WTC11 (cell line): ENCODE measurements around the gene ATP9B. TPM values are rescaled to one million over a fixed set of nuclear protein-coding genes. Genes with fewer than 3 reads are reported as not detected.

Experiments
- ATAC-seq: fragments of 200-7000 bp; cut with Tn5 transposase; 2 replicates; pipeline ENCODE4 v1.10.0; 2021; ENCODE audit warnings: mild to moderate bottlenecking, moderate library complexity
- CTCF ChIA-PET: fragments of 300-600 bp; sonication (Branson Sonifier 250); formaldehyde crosslinking; loops from one replicate; lab custom pipeline; 2021; ENCODE audit warnings: antibody characterized with exemption; lab: Charles Lee
- POLR2A ChIA-PET: fragments of 350-600 bp; sonication (Branson Sonifier 250); formaldehyde crosslinking; loops from one replicate; lab custom pipeline; 2021; ENCODE audit warnings: antibody characterized with exemption; lab: Charles Lee
- DNase-seq: peaks from one replicate; pipeline ENCODE4 v3.0.0; 2021; ENCODE audit warnings: low spot score
- H3K27ac Mint-ChIP-seq: 2 replicates; pipeline ENCODE4 v1.8.0; 2021; ENCODE audit warnings: mixed read lengths
- H3K27me3 Mint-ChIP-seq: 2 replicates; pipeline ENCODE4 v1.8.0; 2021; ENCODE audit warnings: low read depth, mild to moderate bottlenecking, moderate library complexity, mixed read lengths
- H3K36me3 Mint-ChIP-seq: 2 replicates; pipeline ENCODE4 v1.8.0; 2021; ENCODE audit warnings: mixed read lengths
- H3K4me1 Mint-ChIP-seq: 2 replicates; pipeline ENCODE4 v1.8.0; 2022; ENCODE audit warnings: mixed read lengths
- H3K4me3 Mint-ChIP-seq: 2 replicates; pipeline ENCODE4 v1.8.0; 2021; ENCODE audit warnings: mild to moderate bottlenecking, moderate library complexity, mixed read lengths
- H3K9me3 Mint-ChIP-seq: 2 replicates; pipeline ENCODE4 v1.8.0; 2021; ENCODE audit warnings: mixed read lengths
- ATF1 ChIP-seq: sonication (generic); formaldehyde crosslinking; IDR thresholded peaks from 2 replicates; pipeline ENCODE4 v1.8.1; 2023; ENCODE audit warnings: mild to moderate bottlenecking, moderate library complexity, missing genetic modification reagents
- ATF2 ChIP-seq: sonication (generic); formaldehyde crosslinking; IDR thresholded peaks from 2 replicates; pipeline ENCODE4 v1.8.1; 2022; ENCODE audit warnings: low read depth, missing genetic modification reagents, borderline replicate concordance
- ELF4 ChIP-seq: sonication (generic); formaldehyde crosslinking; IDR thresholded peaks from 2 replicates; pipeline ENCODE4 v1.8.1; 2022; ENCODE audit warnings: low read depth, mild to moderate bottlenecking, moderate library complexity, missing genetic modification reagents
- NFE2L1 ChIP-seq: sonication (generic); formaldehyde crosslinking; IDR thresholded peaks from 2 replicates; pipeline ENCODE4 v1.8.1; 2023; ENCODE audit warnings: missing genetic modification reagents
- NR2C2 ChIP-seq: sonication (generic); formaldehyde crosslinking; IDR thresholded peaks from 2 replicates; pipeline ENCODE4 v1.8.0; 2022; ENCODE audit warnings: mild to moderate bottlenecking, missing genetic modification reagents
- SMAD4 ChIP-seq: sonication (generic); formaldehyde crosslinking; IDR thresholded peaks from 2 replicates; pipeline ENCODE4 v1.8.0; 2022; ENCODE audit warnings: mild to moderate bottlenecking, missing genetic modification reagents
- SP1 ChIP-seq: sonication (generic); formaldehyde crosslinking; conservative IDR thresholded peaks from 2 replicates; pipeline ENCODE4 v1.8.1; 2022; ENCODE audit warnings: missing genetic modification reagents
- STAT6 ChIP-seq: sonication (generic); formaldehyde crosslinking; conservative IDR thresholded peaks from 2 replicates; pipeline ENCODE4 v1.8.1; 2023; ENCODE audit warnings: mild to moderate bottlenecking, low read depth, missing genetic modification reagents, moderate library complexity
- TCF7 ChIP-seq: sonication (generic); formaldehyde crosslinking; IDR thresholded peaks from 2 replicates; pipeline ENCODE4 v1.8.0; 2022; ENCODE audit warnings: mild to moderate bottlenecking, low read depth, missing genetic modification reagents, moderate library complexity
- ZNF232 ChIP-seq: sonication (generic); formaldehyde crosslinking; IDR thresholded peaks from 2 replicates; pipeline ENCODE4 v1.8.0; 2022; ENCODE audit warnings: mild to moderate bottlenecking, missing genetic modification reagents
- ZNF416 ChIP-seq: fragments of 250-450 bp; sonication (Bioruptor Pico); IDR thresholded peaks from 2 replicates; pipeline ENCODE4 v1.9.0; 2021; ENCODE audit warnings: mild to moderate bottlenecking, inconsistent platforms
- total RNA-seq: library from RNA; stranded (reverse); gene quantifications from 3 replicates; pipeline ENCODE4 v1.2.3, GENCODE V29; 2021
- TF ChIP-seq, protein P1 (sequence below): sonication (generic); formaldehyde crosslinking; IDR thresholded peaks from 2 replicates; pipeline ENCODE4 v1.8.1; 2023; ENCODE audit warnings: mild to moderate bottlenecking, missing genetic modification reagents
- TF ChIP-seq, protein P2 (sequence below): fragments of 200-600 bp; IDR thresholded peaks from 2 replicates; pipeline ENCODE4 v1.8.0; 2022; ENCODE audit warnings: antibody characterized with exemption

ATP9B gene
- total RNA-seq, 1 experiment from 2014 or later: 19.0 TPM

- TF ChIP-seq, protein P1, sequence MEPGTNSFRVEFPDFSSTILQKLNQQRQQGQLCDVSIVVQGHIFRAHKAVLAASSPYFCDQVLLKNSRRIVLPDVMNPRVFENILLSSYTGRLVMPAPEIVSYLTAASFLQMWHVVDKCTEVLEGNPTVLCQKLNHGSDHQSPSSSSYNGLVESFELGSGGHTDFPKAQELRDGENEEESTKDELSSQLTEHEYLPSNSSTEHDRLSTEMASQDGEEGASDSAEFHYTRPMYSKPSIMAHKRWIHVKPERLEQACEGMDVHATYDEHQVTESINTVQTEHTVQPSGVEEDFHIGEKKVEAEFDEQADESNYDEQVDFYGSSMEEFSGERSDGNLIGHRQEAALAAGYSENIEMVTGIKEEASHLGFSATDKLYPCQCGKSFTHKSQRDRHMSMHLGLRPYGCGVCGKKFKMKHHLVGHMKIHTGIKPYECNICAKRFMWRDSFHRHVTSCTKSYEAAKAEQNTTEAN: no peak
Observed at GRCh38 chr18:79245517-79246001, 176.4 kb downstream of the ATP9B start (continued).

DNA sequence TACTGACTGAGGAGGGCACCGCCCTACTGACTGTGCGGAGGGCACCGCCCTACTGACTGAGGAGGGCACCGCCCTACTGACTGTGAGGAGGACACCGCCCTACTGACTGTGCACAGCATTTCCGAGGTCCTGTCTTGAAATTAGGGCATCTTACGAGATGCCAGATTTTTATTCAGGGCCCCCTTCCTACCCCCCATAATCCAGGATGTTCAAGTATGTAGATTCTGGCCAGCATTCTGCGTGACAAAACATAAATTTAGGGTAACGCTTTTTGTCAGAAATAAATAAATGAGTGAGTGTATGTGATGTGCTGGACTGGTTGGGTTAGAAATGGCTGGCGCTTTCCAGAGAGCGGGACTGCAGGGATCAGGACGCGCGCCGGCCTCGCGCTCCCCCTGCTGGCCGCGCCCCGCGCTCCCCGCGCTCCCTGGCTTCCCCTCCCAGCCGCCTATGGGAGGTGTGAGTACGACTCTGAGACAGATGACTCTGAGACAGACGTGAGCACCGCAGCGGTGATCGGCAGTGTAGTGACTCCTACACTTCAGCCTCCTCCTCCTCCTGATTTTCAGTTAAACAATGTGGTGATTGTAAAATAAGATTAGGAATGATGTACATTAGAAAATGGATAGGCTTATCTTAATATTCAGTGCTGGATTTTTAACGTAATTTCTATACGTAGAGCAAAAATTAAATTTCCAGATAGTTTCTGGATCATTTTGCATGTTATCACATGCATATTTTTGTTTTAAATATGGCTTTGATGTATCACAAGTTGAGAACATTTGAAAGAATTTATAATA lies 177.3 kb downstream of the ATP9B start:
- peaks cover 11% of the 10 kb centered on the region for H3K4me1 Mint-ChIP-seq
- TF ChIP-seq SP1 (0 out of 2 replicates have a peak, but pooled peaks have one; percentile 21), ZNF416 (no peak)
- TF ChIP-seq, protein P2, sequence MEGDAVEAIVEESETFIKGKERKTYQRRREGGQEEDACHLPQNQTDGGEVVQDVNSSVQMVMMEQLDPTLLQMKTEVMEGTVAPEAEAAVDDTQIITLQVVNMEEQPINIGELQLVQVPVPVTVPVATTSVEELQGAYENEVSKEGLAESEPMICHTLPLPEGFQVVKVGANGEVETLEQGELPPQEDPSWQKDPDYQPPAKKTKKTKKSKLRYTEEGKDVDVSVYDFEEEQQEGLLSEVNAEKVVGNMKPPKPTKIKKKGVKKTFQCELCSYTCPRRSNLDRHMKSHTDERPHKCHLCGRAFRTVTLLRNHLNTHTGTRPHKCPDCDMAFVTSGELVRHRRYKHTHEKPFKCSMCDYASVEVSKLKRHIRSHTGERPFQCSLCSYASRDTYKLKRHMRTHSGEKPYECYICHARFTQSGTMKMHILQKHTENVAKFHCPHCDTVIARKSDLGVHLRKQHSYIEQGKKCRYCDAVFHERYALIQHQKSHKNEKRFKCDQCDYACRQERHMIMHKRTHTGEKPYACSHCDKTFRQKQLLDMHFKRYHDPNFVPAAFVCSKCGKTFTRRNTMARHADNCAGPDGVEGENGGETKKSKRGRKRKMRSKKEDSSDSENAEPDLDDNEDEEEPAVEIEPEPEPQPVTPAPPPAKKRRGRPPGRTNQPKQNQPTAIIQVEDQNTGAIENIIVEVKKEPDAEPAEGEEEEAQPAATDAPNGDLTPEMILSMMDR: peak; percentile 84
- no peak overlapping the region for H3K4me3 Mint-ChIP-seq
- ATAC-seq: peak; percentile 99
- ChIA-PET POLR2A (no interaction called here), CTCF (no interaction called here)
- DNase-seq: peak; percentile 83
- H3K9me3 Mint-ChIP-seq: no peaks in the 10 kb centered on the region
- no peaks in the 10 kb centered on the region for H3K36me3 Mint-ChIP-seq
- H3K27me3 Mint-ChIP-seq: no peaks in the 10 kb centered on the region
- H3K27ac Mint-ChIP-seq: no peak overlapping the region

DNA sequence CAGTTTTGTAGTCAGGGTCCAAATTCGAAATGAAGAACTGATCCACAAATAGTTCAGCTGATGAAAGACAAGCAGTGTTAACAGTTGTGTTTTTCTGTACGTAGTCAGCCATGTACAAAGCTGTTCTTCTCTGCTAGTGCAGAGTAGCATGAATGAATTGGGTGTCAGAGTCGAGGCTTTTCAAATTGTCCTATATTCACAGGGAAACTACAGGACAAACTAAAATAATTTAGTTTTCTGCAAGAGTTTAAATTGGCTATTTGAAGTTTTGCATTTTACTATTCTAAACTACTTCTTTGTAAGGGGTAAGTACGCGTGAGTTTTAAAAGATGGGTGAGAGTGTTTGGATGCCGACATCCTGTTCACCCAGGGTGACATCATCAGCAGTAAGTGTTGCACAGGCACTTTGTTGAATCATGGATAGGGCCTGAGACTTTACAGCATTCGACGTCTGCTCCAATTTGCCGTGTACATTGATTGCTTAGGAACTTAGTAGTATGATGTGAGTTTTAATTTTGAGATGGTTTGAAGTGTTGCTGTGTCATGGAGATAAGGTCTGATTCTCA lies 179.4 kb downstream of the ATP9B start:
- Mint-ChIP-seq H3K27ac (no peak overlapping the region), H3K4me3 (no peak overlapping the region), H3K36me3 (no peaks in the 10 kb centered on the region), H3K27me3 (no peaks in the 10 kb centered on the region), H3K9me3 (no peaks in the 10 kb centered on the region), H3K4me1 (peaks cover 20% of the 10 kb centered on the region)
- no peak for TF ChIP-seq ATF1 (CRISPR knock-in tag)
- no peak for TF ChIP-seq NR2C2 (CRISPR knock-in tag)
- no peak for TF ChIP-seq ZNF232 (CRISPR knock-in tag)
- TF ChIP-seq NFE2L1: no peak
- no peak for TF ChIP-seq ELF4 (CRISPR knock-in tag)
- TF ChIP-seq TCF7 (CRISPR knock-in tag): no peak
- TF ChIP-seq STAT6: no peak
- no peak for TF ChIP-seq SMAD4 (CRISPR knock-in tag)
- TF ChIP-seq, protein P2: no peak
- TF ChIP-seq ATF2 (CRISPR knock-in tag): no peak
- ChIA-PET CTCF (no interaction called here), POLR2A (no interaction called here)
- no peak for DNase-seq
- ATAC-seq: no peak
